HG03280 (cell line): ENCODE measurements around the gene GJD3.
A peak's percentile ranks its signal among the peaks of the same experiment; 100 is the strongest.

Experiments used
- ATAC-seq: cut with Tn5 transposase; IDR thresholded peaks from one replicate; pipeline ENCODE4 v1.9.1; 2021; ENCODE audit warnings: mild to moderate bottlenecking, moderate library complexity; ENCODE audit not compliant: unreplicated experiment

The GJD3 gene

DNA sequence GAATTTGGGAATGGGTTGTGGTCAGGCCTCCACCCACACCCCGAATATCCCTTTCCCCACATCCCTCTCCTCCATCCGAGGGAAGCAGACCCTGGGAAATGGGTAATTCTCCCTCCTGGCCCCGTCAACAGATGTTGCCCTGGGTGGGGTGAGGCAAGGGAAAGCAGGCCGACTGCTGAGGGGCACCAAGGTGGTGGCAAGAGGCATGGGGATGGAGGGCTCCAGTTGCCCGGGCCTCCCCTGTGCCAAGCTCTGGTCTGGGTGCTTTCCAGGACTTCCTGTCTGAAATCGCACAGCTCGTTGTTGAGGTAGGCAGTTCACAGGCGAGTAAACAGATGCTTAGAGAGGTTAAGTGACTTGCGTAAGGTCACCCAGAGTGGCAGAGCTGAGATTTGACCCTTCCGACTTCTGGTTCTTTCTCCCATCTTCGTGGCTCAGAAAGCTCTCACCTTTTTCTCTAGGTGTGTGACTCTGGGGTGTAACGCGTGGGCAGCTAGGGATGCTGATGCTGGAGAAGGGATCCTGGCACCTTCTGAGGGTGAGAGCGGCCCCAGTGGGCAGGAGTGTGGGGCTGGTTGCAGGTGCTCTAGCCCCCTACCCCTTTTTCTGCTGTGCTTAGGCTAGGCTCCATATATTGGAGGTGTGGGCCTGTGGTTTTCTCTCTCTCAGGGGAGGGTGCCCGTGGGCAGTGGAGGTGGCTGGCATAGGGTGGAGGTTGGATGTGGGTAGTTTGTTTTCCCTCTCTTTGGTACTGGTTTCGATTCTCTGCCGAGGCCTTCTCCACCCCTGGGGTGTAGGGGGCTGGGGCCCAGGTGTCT, 38.3 kb downstream of the GJD3 start:
- ATAC-seq, result no peak

DNA sequence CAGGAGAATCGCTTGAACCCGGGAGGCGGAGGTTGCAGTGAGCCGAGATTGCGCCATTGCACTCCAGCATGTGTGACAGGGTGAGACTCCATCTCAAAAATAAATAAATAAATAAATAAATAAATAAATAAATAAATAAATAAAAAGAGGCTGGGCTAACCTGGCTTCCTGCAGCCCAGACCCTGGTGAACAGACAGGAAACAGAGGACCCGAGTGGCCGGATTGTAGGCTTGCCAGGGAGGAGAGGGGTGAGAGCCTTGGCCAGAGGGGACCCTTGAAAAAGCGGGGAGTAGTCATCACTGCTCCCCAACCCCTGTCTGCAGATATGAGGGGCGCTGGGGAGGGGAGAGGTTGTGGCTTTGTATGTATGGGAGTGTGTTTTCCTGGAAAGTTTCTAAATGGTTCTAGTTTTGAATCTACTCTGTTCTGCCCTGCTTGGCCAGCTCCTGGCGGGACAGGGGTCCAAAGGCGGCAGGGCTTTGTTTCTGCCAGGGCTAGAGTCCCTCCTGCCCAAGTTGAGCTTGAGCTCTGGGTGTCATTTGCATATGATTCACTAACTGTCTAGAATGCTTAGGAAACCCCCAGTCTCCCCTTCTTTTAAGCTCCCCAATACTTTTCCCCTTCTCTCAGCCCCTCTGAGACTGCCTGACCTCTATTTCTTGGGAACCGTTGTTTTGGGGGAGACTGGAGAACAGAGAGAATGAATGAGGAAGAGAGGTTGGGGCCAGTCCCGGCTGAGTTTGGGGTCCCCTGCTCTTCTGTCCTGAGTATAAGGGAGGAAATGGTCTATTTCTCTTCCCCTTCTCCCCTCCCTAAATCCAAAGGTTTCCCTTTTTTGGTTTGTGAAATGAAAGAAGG, 39.2 kb downstream of the GJD3 start:
- no peak for ATAC-seq

DNA sequence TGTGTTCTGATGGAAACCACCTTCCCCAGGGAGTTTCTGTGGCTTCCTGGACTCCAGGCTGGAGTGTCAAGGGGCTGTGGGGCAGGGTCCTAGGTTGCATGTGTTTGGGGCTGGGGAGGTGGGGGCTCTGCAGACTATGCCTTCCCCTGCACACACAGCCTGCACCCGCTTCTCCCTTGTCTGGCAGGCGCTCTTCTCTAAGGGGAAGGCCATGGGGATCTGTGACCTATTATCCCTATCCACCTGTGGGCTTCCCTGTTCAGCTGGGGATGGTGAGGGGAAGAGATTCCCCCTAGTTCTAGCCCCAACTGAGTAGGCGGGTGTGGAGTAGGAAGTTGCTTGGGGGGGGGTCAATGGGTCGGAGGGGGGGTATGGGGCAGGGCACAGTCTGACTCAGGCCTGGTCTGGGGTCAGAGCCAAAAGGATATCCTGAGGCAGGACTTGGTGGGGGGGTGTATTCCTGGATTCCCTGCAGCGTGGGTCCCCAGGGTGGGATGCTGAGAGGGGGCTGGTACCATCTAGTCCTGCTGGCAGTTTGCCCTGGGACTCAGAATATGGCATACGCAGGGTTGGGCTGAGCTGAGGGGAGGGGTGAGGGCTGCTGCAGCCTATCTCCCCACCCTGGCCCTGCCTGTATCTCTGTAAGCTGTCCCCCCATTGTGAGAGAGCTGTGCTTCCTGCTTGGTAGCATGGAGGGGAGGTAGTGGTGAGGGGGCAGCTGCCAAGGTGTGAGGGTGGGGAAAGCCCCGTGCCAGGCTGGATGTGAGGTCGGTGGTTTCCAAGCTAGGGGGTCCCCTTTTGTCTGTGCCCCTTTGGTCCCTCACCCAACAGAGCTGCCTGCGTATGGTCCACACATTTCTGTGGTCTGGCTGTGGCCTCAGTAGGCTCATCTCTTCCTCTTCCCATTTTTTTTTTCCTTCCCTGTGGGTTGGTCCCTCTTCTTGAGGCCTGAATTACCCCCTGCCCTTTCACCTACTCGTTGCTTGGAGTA, 40.9 kb downstream of the GJD3 start:
- peak; percentile 0 for ATAC-seq

DNA sequence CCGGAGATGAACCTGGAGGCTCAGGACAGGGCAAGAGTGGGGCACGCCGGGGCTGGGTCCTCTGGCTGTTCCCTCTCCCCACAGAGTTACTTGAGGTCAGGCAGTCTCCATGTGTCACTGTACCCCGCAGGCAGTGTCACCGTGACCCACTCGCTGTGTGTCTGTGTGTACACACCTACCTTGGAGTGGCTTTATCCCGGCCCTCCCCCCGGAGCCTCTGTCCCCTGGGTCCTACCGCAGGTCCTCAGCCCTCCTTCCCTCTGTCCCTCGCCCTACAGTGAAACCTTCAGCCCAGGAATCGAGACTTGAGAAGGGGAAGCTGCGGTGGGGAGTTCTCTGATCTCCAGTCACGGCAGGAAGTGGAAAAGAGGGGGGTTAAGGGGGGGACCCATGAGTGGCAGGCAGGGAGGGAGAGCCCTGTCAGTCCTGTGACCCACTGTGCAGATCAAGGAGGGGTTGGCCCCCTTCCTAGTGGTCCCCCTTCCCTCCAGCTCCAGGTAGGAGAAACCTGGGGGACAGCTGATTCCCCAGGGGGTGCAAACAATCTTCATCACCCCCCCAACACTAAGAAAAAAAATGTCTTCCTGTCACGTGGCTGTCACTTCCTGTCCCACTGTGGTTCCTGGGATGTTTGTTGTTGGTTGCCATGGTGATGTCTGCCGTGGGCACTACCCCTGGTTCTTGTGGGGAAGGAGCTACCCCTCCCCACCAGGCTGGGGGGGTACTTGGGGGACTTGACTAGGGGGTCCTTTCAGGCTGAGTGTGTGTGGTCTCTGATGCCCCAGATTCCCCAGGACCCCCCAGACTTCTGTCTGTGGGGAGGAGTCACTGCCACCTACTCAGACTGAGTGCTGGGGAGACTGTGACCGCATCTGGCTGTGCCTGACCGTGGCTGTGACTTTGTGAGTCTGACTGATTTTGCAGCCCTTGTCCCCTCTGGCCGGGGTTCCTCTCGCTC, 41.9 kb downstream of the GJD3 start:
- ATAC-seq, result peak; percentile 33

DNA sequence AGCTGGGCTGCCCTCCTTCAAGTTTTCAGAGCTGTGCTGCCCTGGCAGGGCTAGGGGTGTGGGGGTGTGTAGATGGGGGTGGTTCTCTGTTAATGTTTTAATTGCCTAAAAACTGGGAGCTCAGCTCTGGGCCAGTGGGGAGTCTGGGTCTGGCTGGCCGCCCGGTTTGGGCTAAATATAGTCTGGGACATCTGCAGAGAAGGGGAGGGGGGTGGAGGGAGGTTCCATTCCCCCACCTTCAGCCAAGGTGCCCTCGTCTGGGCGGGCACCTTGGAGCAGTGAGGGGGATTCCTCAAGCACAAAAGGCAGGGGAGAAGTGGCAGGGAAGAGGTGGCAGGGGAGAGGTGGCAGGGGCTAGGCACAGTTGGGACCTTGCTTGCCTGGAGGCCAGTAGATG, 42.6 kb downstream of the GJD3 start:
- no peak for ATAC-seq

DNA sequence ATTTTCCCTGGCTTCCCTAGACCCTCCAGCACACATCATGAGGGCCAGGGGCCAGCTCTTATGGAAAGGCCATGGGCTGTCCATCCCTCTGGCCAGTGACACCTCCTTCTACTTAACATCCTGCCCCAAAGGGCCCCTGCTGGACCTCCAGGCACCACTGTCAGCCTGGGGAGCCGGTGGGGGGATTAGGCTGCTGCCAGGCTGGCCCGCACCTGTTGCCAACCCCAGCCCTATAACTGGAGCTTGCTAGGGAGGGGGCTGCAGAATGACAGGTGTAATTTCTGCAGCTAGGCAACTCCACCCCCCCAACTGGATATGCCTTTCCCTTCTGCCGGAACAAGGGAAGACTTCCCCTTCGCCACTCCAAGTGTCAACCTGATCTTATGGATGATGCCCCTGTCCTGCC, 43.0 kb downstream of the GJD3 start:
- no peak for ATAC-seq

DNA sequence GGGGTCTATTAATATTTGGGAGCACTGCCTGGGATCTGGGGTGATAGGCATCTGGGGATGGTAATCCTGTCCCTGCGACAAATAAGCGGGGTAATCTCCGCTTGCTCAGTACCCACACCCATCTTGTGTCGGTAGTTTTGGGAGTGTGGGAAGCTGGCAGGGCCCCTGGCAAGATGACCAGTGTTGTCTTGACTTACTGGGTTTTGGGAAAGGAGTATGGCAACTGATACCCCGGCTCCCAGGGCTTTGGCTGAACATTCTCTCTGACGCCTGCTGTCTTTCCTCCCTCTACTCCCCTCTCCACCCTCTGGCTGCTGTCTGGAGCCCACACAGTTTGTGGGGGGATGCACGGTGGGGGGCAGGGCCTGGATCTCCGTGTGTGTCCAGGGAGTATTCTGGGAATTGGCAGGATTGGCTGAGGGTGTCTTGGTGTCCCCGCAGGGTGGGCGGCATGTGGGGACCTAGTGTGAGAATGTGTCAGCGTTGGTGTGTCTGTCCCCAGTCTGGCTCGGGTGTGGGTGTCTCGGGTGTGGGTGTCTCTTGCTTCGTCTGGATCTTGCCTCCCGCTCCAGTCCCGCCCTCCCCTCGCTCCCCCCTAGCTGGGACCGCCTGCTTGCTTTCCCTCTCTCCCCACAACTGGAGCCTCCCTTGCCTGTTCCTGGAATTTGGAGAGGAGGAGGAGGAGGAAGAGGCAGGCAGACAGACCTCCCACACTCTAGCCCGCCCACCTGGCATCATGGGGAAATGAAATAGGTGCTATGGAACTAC, 43.6 kb downstream of the GJD3 start:
- ATAC-seq, result no peak

DNA sequence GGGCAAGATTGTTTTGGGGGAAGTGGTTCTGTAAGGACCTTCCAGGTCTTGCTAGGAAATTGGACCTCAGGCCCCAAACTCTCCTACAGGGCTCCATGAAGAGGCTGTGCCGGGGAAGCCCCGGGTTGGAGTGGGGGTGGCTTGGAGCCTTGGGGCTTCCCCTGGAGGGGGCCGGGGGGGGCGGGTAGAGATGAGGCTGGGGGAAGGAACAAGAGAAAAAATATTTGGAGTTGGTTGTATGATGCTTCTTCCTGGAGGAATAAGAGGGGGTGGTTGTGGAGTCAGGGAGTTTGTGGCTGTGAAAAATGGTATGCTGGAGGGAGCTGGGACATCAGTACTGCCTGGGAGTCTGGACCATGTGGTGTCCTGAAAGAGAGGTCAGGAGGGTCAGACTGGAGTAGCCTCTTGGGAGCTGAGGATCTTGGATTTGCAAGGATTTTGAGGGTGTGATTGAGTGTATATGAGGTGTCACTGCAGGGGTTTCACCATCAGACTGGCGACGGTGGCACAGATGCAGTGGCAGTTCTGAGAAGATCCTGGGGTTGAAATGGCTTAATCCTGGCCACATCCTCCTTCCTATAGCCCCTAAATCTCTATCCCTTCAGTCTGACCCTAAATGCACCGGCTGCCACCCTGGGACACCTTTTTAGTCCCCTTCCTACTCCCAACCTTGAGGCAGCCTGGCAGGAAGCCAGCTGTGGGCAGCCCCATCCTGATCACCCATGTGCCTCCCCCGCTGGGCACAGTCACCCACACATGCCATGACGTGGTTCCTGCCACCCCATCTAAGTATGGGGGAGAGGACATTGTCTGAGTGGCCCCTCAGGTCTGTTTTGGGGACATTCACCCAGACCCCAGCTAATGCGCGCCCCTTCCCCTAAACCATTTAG, 44.6 kb downstream of the GJD3 start:
- no peak for ATAC-seq

DNA sequence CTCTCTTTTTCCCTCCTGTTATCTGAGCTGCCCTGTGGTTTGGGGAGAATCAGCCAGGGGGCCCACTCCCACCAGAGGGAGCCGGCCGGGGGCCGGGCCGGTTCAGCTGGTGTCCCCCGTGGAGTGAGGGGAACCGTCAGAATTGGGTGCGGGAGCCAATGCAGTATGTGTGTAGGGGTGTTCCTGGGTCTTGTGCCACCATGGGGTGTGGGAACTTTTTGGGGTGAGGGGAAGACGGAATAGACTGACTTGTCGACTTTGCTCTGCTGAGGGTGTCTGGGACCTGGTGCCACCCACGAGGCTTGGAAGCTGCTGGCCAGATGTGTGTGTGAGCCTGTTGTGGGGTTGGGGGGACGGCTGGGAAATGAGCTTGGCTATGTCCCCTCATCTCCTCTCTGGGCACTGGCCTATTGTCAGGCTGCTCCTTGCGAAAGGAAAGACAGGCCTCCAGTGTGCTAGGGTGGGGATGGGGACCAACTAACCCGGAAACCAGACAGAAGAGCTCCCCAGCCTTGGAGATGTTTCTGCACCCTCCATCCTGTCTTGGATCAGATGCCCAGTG, 45.6 kb downstream of the GJD3 start:
- no peak for ATAC-seq

DNA sequence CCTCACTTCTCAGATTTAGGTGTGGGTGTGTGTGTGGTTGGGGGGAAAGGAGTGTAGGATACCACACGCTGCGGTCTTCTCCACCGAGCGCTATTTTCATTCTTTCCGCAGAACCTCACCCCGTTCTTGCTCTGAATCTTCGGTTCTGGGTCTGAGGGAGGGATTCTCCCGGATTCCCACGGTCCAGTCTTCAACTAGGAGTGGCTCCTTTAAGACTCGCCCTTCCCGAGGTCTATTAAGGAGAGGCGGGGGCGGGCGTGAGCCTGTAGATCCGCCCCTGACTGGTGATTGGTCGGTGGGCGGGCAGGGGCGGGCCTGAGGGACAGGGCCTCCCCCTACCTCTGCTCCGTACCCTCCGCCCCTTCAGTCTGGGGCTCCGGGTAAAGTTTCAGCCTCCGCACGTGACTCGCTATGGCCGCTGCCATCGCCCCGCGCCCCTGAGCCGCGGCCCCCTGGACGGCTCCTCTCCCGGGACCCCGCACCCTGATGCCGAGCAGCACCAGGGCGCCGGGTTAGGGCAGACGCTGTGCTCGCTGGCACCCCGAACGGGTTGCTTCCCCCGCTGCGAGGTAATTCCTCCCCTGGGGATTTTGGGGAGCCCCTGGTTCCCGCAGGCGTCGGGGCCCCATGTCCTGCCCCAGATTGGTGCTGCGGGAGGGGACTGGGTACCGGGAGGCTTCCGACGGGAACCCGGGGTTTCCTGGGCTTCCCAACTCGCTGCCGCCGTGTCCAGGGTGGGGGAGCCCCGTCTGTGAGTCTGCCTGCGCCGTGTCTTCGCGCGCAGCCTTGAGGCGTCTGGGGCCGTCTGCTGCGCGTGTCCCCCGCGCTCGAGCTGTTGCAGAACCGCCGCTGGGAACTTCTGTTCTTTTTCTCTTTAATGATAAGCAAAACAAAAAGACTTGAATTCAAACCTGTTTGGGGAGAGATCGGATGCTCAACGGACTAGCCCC, 46.4 kb downstream of the GJD3 start:
- ATAC-seq, result peak; percentile 68

DNA sequence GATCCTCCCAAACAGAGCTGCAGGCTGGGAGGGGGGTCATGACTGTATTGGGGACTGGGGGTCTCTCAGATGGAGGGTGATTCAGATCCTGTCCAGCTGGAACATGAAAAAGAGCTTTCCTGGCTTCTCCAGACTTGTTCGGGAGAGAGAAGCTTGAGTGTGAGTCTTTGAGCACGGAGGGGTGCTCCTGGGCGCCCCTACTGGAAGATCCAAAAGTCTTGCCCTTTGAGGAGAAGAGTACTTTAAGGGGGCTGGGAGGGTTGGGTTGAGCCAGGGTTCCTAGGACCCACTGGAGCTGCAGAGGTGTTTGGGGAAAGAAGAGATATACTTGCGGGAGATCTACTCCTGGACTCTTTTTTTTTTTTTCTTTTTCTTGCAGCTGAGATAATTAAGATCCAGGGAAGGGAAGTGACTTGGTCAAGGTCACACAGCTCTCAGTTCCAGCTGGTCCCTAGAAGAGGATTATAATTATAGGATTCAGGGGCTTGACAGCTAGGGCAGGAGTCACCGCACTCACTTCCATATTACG, 47.1 kb downstream of the GJD3 start:
- ATAC-seq, result no peak

DNA sequence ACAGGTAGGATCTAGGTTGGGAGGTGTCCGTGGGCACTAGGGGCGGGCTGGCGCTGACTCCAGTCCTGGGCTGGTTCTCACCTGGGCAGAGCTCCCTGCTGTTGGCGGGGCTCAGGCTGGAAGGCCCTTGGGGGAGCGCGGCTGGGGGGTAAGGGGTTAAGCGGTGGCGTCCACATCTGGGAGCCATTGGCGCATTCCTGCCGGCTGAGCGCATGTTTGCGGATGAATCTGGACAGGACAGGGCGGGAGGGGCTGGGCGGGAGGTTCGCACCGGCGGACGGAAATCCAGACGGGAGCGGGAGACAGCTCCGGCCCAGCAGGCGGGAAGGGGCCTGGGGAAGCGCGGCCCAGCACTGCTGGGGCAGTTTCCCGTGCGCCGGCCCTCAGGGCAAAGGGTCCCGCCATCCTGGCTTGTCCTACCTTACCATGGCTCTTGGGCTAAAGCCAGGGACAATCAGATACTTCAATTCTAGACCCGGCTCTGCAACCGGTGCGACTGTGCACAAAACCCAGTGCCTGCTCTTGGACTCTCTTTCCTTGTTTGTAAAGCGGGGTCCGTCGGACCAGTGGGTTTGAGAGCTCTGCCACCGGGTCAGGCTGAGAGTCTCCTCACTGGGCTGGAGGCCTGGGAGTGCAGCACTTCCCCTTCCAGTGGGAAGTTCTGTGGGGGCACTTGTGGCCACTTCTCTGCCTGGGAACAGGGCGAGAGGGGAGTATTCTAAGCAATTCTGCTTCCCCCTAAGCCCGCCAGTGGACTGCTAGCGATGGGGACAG, 47.8 kb downstream of the GJD3 start:
- no peak for ATAC-seq

DNA sequence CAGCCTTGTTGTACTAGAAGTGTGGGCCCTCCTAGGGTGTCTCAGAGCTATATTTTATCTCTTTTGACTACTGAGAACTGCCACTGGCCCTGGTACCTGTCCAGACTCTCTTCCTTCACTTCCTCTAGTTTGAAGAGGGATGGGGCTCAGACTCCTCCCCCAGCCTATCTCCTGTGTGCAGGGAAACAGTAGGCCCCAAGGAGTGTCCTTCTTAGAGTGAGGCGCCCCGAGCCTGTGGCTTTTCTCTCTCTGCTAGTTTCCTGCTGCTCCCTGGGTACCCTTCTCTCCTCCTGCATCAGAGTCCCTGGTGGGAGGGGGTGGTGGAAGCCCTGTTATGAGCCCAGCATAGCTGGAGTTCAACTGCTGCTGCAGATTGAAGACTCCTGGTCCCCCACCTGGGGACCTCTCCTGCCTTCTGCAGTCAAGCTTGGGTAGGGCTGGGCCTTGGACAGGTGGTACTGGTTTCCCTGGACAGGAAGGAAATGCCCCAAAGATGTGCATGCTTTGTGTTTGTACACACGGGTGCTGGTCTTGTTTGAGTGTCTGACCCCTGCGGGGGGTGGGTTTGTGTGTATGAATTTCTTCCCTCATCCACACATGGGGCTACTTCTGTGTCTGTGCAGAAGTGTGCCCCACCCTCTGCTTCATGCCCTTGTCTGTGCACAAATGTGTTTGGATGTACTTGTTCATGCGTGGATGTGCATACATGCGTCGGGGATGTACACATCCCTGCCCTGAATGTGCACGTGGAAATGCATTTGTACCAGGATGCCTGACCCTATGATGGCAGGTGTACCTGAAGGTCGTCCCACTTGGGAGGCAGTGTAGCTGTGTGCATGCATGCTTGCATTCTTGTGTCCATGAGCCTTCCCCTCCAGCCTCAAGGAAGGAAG, 48.6 kb downstream of the GJD3 start:
- no peak for ATAC-seq

DNA sequence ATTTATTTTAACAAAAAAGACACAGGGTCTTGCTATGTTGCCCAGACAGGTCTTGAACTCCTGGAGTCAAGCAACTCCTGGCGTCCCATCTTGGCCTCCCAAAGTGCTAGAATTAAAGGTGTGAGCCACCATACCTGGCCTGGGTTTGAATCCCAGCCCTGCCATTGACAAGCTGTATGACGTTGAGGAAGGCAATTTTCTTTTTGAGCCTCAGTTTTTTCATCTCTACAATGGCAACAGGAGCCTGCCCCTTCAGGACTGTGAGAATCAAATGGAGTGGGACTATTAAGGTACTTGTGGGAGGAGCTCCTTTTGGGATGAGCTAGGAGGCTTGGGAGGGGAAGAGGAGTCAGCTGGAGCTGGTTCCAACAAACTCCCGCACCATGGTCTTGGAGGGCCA, 49.3 kb downstream of the GJD3 start:
- no peak for ATAC-seq

DNA sequence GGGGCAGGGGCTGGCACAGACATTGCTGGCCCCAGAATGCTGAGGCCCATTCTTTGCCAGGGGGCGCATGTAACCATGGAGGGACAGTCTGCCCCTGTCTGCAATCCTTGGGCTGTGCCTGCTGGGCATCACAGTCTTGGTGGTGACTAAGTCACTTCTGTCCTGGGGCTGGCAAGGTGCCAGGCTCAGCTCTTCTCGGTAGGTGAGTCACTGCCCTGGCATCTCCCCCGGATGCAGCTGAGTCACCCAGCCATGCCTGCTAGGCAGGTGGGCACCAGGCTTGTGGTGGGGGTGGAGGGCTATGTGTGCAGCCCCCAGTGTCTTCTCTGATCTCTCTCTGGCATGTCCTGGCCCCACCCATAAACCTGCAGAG, 50.0 kb downstream of the GJD3 start:
- ATAC-seq, result no peak
